ENCODE results near the gene FGFBP1.
A peak's percentile ranks its signal among the peaks of the same experiment; 100 is the strongest.

The FGFBP1 gene

DNA sequence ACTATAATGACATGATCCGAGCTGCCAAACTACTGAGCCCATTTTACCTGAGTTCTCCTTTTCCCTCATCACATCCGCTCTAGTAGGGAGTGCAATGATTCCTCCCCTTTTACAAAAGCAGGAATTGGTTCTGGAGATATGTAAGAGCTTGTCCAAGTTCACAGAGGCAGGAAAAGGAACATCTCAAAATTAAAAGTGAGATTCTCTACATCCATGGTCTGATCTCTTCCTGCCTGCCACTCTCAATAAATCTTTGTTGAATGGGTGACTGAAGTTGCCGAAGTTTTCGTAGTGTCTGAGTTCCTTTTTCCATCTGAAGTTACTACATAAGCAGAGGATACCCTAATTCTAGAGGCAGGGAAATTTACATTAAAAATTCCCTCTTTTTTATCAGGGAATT, at the start of gene FGFBP1:
Gene FGFBP1 (minus strand): TSS at position 101 of the 400 bp plus-strand sequence. CDS start 2,108 bp downstream, outside the sequence.
- no peak for DNase-seq (ENCODE audit: low read depth in 3 of 3)

DNA sequence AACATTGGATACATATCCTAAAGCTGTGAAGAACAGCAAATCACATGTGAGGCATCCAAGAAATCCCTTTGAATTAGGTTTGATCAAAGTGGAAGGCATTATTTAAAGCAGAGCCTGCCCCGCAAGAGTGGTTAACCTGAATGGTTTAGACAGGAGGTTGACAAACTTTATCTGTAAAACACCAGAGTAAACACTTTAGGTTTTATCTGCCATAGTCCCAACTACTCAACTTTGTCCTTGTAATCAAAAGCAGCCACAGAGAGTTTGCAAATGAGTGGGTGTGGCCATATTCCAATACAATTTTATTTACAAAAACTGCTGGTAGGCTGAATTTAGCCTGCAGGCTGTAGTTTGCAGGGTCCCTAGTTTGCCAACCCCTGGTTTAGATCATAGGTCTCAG, 49.7 kb upstream of the FGFBP1 start:
- no peak for DNase-seq (ENCODE audit: low read depth in 3 of 3)

DNA sequence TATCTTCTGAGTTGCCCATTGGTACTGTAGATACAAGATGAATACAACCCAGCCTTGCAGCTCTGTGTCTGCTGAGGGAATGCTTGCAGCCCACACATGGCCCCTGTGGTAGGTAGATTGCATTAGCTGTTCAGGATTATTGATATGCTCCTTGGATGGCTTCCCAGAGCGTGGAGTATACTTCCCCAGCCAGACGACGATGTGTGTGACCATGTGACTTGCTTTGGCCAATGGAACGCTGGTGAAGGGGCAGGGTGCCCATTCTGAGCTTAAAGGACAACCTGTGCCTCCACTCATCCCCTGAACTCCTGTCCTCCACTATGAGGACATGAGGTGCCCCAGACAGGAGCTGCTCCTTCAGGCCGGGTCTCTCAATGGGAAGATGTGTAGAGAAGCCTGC, 48.4 kb upstream of the FGFBP1 start:
- DNase-seq (ENCODE audit: low read depth in 3 of 3), result no peak

DNA sequence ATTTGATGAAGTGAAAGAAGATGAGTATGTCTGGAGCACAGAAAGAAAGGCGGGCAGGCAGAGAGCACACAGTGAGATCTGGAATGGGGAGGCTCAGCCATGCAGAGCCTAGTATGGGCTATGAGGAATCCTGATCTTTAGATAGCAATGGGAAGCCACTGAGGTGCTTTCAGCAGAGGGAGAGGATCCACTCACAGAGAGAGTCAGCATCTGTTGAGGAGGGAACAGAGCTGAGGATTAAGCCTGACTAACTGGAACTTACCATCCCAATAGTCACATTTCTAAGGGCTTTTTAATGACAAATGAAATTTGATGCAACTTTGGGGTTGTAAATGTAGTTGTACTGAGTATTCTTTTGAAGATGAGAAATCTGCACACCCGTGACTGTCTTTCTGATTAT, 45.1 kb upstream of the FGFBP1 start:
- no peak for DNase-seq (ENCODE audit: low read depth in 3 of 3)

DNA sequence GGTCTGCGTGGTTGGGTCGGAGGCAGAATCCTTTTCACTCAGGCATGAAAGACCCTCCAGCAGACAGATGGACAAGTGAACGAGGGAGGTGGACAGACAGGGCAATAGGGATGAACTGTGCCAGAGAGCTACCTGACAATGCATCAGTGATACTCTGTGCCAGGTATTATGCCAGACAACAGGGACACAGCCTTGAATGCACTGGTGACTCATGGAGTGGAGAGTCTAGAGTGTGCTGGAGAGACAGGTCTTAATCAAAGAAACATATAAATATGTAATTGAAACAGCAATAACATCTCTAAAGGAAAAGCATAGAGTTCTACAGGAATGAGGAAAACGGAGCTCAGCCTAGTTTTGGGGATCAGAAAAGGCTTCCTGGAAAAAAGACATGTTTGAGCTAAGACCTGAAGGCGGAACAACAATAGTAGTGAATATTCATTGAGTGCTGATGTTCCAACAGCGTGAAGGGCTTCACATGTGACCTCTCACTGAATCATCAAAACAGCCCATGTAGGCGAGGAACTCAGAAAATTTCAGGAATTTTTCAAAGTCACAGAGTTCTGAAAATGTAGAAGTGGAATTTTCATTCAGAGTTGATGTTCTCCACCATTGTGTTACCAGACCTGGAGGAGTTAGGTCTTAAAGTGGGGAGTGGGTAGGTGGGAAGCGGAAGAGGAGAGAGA, 44.4 kb upstream of the FGFBP1 start:
- DNase-seq (ENCODE audit: low read depth in 3 of 3), result no peak

DNA sequence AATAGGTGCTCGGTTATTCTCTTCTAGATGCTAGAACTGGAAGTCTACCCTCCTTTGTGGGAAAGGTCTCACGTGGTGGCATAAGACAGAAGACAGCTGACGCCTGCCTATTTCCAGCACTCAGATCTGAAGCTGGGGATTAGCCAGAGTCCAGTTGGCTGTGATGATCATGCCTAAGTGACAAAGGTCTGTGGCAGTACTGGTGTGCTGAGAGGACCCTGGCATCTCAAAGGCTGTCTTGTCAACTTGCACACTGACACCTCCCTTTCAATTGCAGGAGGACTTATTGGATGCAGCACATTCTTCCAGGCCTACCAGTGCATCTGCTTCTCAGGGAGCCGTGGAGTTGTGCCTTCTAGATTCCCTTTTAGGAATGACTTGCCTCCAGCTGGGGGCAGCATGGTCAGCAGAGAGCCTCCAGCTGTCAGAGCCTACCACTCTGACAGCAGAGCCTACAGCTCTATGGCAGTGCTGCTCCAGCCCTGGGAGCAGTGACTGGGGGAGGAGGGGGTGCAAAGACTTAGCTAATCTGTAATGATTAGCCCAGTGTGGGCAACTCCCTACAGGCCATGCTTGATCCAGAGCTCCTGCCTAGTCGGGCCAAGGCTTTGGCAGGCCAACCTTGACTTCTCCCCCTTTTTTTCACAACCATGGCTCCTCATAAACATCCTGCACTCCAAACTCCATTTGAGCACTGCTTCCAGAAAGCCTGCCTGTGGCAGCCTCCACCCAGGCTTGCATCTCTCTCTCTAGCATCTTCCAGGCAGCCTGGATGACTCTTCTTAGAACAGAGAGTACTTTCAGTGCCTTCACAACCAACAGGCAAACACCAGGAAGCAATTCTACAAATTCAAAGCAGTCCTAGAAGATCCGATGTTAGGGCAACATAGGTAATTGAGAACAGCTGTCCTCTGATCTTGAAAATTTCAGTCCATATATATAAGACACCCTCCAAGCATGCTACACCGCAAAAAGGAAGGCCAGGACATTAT, 38.2 kb upstream of the FGFBP1 start:
- no peak for DNase-seq (ENCODE audit: low read depth in 3 of 3)

DNA sequence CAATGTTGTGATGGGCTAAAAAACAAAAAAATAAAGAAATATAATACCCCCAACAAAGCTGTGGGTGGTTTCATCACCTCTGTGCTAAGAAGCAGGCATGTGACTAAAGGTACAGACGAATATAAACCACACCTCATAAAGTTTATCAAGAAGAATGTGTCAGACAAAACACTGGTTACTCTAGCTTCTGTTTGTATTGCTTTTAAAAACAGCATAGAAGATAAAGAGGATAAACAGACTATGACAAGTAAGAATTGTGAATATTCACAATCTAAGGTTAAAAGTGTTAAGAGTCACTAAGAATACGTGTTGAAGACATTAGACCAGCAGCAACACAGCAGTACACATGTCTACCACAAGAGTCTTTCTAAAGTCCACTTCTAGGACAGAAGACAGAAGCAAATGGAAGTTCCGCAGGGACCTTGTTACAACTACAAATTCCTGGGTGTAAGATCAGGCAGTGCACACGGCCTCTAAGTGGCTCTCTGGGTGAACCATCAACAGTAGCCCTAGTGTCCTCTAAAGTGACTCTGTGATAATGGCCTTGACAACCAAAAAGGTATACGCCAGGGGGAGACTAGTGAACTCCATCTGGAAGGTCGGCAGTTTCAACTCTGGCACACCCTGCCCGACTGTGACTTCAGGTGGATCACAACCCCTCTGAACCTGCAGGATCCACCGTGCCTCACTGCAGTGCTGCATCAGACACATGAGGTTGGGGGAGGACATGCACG, 32.7 kb upstream of the FGFBP1 start:
- DNase-seq (ENCODE audit: low read depth in 3 of 3), result no peak

DNA sequence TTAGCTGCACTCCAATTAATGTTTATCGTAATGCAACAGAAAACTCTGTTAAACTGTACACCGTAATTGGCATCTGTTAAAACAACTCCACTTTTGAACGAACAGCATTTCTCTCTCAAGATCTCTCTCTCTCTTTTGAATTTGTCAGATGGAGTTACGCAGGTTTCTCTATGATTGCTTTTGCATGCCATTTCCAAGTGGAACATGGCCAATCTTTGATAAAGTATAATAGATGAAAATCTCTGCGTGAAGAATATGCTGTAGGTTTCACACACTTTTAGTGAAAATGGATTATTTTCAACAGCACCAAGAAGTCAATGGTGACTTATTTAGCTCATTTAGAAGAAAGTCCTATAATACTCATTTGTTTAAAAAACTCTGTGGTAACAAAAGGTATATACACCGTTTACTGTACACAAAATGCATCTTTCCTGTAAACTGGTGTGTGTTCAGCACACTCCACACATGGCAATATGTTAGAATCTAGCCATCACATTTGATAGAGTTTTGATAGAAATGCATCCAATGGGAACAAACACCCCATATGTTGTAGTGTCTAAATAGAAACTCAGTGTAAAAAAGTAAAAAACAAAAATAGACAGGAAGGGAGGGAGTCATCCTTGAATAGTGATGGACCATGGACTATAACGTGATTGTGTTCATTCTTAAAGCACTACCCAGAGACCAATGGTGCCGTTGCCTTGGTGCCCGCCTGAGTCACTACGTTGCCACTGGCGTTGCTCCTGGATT, 30.2 kb upstream of the FGFBP1 start:
- no peak for DNase-seq (ENCODE audit: low read depth in 3 of 3)

DNA sequence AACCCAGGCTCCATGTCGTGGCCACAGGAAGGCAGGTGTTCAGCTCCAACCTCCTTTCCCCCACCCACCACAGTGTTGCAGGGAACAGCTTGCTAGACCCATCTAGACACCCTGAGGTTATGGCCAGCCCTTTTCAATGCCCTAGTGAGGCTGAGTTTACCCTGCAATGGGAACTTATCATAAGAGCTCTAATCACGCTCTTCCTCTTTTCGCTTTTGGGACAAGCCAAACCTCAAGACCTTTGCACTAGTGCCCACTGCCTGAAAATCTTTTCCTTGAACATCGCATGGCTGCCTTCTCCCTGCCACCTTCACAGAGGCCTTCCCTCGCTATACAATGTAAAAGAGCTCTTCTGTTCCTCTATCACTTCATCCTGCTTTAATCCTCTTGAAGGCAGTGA, 26.8 kb upstream of the FGFBP1 start:
- no peak for DNase-seq (ENCODE audit: low read depth in 3 of 3)

DNA sequence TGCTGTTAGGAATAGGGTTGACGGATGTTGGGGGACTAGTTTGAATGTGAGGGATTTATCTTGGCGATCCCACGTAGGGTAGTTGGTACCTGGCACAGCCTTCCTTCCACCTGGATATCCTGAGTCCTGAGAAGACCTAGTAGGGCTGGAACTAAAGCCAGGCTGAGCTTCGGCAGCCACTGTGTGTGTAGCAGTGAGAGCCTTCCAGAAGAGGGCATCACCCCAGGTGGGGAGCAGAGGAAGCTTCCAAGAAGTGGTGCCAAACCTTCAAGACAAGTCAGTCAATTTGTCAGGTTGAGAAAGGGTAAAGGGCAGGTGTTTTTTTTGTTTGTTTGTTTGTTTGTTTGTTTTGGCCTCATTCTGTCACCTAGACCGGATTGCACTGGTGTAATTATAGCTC, 25.6 kb upstream of the FGFBP1 start:
- no peak for DNase-seq (ENCODE audit: low read depth in 3 of 3)

DNA sequence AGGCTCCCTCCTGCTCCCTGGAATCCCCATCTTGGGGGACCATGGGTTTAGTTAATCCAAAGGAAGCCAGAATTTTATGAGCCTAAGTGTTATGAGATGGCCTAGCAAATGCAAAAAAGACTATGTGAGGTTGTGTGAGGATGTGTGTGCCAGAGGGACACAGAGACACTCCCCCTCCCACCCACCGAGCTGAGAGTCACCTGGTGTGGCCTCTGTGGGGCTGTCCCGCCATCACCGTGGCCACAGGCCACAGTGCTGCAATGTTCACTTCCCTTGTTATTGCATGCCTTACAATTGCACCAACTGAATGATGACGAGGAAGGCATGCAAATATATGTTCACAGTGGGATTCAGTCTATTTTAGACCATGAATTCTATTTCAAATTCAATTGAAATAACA, 25.0 kb upstream of the FGFBP1 start:
- DNase-seq (ENCODE audit: low read depth in 3 of 3), result no peak

DNA sequence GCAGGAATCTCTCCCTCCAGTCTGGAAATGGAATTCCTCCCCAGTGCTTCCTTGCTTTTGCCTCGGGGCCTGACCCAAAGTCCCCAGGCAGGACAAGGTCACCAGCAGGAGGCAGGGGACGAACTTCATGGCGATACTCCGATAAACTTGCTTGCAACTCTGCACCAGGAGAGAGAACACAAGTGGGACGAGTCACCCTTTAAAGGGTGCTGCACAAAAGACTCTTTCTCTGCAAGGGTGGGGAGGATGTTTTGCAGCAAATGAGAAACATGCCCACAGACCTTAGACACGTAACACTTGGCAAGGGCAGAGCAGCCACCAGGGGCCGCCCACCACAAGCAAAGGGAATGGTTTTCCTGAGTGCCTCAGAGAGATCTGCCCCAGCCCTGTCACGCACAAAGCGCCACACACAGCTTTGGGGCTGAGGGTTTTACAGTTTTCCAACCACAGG, 24.5 kb upstream of the FGFBP1 start, which contains the start of gene FGFBP2:
Gene FGFBP2 (minus strand): TSS at position 175 of the 451 bp plus-strand sequence. CDS start 46 bp downstream, at position 129.
- DNase-seq (ENCODE audit: low read depth in 3 of 3), result peak in 2 of 3 experiments; percentile 9 to 15

DNA sequence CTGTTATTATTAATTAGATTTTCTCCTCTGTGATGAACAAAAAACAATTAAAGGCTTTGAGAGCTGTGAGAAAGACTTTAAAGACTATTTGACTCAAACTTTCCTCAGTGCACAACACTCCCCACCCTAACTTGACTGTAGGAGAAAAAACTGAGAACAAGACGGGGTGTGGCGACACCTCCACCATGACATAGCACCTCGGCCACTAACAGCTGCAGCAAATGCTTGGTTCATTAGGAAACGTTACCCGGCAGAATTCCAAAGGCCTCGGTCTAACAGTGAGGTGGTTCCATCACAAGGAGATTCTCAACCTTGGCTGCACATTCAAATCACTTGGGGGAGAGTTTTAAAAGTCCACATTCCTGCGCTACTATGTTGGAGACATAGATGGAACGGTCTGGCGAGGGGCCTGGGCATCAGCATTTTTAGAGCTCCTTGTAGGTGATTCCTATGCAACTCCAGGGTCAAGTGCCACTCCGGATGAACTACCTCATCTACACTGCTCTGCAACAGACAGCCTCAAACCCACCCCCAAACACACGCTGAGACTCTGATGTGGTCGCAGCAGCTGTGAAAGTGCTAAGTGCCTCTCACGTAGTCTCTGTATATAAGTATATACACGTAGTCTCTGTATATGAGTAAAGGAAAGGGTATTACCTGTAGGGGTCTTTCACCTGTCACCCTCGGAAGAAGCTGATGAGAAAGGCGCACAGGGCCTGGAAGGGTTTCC, 23.4 kb upstream of the FGFBP1 start:
- no peak for DNase-seq (ENCODE audit: low read depth in 3 of 3)

DNA sequence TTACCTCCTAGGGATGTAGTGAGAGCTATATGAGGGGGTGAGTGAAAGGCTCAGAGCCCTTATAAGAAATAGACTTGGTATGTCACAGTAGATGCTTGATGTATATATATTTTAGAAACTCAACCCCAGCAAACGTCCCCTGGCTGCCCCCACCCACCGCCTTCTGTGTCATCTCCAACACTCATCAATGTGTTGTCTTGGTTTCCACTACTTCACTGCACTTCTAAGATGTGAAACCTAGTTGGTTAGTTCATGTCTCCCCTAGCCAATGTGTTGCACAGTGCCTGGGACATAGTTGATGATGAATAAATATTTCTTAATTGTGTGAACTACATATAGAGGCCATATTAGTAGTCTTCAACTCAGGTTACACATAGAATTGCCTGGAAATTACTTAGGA, 20.0 kb upstream of the FGFBP1 start:
- no peak for DNase-seq (ENCODE audit: low read depth in 3 of 3)

DNA sequence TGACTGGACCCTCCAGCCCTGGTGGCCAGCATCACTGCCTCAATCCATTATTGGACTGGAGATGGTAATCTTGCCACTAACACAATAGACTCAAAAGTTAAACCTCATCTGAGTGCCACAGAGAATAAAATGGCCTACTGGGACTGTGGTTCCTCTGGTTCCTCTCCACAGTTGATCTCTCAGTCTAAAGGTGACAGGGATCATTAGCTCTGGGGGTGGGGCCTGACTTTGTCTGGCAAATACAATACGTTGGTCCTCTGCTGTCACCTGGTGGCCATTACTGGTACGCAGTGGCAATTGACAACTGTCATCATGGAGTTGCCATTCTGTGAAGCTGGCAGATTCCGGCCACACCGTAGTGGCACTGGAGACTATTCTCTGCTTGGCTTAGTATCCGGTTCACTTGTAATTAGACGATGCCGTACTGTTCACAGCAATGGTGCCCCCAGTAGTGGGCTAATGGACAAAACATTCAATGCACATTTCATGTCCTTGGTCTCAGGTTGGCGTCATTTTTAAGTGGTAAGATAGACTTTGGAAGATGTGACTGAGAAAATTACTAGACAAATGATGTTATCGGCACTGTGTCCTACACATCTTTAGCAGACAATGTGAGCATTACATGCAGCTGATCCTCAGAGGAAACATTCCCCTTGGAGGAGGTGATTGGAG, 17.8 kb upstream of the FGFBP1 start:
- peak; percentile 49 to 63 (median 55) for DNase-seq (ENCODE audit: low read depth in 3 of 3)

DNA sequence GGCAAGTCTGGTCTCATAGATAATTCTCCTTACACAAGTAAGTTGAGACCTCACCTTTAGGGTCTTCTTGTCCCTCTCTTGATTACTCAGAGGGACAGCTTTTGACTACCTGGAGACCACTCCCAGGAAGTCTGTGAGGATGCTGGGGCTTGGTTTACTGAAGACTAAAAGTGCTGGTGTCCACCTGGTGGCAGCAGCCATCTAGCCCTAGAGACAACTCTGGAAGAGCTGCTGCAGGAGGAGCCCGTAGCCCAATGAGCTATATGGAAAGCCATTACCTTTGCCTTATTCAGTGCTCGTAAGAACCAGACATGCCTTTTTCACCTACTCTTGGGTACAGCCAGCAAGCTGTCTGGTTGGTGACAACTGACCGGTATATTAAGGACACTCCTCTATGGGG, 17.1 kb upstream of the FGFBP1 start:
- DNase-seq (ENCODE audit: low read depth in 3 of 3), result no peak

DNA sequence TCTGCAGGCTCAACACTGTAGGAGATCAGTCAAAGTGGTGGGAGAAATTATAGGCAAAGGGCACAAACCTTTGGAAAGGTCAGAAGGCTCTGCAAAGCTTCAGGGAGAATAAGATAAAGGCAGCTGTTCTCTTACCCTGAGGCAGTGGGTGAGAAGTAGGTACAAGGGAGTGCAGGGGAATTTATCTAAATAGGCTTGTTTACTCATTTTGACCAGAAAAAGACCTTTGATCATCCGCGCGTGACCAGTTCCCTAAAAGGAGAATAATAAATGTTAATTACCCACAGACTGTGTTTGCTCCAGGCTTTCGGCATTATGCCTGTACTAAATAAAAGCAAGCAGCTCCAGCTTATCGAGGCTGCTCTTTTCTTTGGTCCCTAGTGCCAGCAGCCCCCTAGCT, 15.1 kb upstream of the FGFBP1 start:
- no peak for DNase-seq (ENCODE audit: low read depth in 3 of 3)

DNA sequence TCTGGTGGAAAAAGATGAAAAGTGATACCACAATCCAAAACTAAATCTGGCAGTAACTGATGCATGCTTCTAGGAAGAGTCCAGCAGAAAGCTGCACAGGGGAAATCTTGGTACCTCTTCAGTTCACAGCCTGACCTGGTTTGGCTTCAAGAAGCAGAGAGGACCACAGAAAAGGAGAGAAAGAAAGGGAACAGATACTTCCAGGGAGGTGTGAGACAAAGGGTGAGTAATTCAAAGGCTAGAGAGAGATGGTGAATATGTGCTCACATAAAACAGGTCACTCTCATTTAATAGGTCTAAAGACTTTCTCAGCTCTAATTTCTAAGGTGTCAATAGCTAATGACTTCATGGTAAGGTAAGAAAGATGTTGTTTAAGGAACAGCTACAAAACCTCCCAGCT, 13.2 kb upstream of the FGFBP1 start:
- DNase-seq (ENCODE audit: low read depth in 3 of 3), result no peak

DNA sequence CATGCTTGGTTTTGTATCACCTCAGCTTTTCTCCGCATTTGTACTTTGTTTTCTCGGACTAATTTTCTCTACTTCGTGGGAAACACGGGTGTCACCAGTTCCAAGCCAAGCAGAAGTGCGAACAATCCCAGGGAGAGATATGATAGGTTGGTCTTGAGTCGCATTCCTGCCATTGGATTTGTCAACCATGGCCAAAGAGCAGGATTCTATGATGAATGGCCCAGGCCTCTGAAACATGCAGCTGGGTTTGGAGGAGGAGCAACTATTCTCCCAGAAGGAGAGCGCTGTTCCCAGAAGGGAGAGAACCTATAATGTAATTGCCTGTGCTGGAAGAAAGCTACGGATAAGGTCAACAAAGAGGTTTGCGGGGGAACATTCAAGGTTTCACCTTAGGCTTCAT, 10.3 kb upstream of the FGFBP1 start:
- no peak for DNase-seq (ENCODE audit: low read depth in 3 of 3)

DNA sequence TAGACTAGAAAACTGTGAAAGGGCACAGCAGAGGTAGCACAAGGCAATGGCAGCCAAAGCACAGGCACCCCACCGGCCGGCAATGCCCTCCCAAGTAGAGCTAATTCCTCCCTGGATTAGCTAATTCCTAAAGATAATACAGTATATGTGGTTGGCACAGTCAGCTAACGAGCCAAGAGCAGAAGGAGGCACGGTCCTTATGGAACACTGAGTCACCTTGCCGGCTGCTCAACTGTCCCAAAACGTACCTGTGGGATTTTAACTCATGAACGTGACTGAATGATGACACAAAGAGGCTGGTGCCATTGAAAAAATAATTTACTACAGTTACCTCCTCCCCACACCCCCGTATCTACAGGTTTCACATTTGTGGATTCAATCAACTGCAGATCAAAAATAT, 9.1 kb upstream of the FGFBP1 start:
- no peak for DNase-seq (ENCODE audit: low read depth in 3 of 3)
